HG03108 (cell line): ENCODE measurements around the gene CLEC4A.
"Not testable (repeated sequence)": the region's sequence is repeated elsewhere in the genome, so short reads cannot be mapped to it uniquely, and the experiment has no call there.

Source experiments
- ATAC-seq: cut with Tn5 transposase; IDR thresholded peaks from one replicate; pipeline ENCODE4 v1.9.1; 2021; ENCODE audit warnings: moderate library complexity; ENCODE audit not compliant: unreplicated experiment

CLEC4A gene

DNA sequence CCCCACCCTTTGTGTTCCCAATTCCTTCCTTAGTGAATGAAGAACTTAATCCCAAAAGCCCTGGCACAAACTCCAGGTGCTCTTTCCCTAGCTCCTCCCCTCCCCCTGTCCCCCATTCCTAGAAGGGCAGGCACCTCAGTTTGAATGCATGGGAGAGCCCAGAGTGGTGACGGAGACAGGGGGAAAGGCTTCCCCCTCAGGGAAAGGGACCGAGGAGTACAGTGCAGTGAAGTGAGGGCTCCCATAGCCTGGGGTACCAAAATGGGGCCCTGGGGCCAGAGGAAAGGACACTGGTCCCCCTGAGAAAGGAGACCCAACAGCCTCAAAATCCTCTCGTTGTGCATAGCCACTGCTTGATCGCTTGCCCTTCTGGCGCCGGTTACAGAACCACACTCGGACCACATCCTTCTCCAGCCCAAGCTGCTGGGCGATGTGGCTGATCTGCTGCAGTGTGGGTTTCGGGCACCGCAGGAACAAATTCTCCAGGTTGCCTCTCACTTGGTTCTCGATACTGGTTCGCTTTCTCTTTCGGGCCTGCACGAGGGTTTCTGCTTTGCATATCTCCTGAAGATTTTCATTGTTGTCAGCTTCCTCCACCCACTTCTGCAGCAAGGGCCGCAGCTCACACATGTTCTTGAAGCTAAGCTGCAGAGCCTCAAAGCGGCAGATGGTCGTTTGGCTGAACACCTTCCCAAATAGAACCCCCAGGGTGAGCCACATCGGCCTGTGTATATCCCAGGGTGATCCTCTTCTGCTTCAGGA, 10.4 kb downstream of the CLEC4A start:
- not testable (repeated sequence) for ATAC-seq

DNA sequence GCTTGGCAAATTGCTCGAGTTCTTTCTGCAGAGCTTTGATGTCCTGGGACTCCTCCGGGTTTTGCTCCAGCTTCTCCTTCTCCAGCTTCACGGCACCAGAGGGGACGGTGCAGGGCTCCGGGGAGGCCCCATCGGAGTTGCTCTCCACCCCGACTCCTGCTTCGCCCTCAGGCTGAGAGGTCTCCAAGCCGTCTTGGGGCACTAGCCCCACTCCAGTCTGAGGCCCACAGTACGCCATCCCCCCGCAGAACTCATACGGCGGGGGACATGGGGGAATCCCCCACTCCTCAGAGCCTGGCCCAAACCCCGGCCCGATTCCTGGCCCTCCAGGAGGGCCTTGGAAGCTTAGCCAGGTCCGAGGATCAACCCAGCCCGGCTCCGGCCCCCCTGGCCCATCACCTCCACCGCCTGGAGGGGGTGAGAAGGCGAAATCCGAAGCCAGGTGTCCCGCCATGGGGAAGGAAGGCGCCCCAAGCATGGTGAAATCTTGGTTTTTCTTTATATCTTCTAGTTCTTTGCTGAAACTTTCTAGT, 11.0 kb downstream of the CLEC4A start:
- ATAC-seq = not testable (repeated sequence)

DNA sequence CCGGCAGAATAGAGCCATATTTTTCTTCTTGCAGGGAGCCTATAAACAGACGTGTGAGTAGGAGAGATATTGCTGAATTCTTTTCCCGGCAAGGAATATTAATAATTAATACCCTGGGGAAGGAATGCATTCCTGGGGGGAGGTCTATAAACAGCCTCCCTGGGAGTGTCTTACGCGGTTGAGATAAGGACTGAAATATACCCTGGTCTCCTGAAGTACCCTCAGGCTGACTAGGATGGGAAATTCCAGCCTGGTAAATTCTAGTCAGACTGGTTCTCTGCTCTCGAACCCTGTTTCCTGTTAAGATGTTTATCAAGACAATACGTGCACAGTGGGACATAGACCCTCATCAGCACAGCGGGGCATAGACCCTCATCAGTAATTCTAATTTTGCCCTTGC, 18.2 kb downstream of the CLEC4A start:
- not testable (repeated sequence) for ATAC-seq

DNA sequence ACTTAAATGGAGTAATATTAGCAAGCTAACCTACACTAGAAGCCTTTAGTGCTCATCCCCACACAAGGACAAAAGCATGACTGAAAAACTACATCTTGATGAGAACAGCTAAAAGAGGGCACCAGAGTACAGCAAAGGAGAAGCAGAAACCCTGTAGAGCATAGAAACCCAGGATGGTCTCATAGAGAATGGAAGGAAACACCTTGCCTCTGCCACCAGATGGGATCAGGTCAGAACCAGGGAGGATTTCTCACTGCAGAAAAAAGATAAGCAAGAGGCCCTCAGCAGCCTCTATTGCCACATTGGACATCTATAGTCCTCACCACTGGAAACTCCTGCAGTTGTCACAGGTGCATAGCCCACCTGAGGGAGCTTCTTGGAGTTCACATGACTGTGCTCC, 19.8 kb downstream of the CLEC4A start:
- no peak for ATAC-seq

DNA sequence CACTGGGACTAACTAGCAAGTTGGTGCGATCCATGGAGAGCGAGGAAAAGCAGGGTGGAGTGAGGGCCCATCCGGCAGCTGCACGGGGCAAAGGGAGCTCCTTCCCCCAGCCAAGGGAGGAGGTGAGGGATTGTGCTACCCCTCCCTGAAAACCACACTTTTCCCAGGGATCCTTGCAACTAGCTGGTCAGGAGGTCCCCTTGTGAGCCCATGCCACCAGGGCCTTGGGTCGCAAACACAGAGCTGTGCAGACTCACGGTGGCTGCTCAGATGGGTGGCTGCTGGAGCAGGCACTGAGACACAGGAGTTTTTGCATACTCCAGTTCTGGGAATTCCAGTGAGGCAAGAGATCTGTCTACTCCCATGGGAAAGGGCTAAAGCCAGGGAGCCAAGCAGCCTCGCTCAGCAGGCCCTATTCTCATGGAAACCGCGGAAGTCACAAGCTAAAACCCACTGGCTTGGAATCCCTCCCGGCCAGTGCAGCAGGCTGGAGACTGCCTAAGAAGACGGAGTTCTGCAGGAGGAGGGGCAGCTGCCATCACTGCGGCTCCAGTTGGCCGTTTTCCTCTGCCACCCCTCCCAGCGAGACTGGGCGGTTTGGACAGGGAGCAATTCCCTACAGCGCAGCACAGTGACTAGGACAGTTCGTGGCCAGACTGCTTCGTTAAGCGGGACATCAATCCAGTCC, 22.5 kb downstream of the CLEC4A start:
- ATAC-seq = no peak

DNA sequence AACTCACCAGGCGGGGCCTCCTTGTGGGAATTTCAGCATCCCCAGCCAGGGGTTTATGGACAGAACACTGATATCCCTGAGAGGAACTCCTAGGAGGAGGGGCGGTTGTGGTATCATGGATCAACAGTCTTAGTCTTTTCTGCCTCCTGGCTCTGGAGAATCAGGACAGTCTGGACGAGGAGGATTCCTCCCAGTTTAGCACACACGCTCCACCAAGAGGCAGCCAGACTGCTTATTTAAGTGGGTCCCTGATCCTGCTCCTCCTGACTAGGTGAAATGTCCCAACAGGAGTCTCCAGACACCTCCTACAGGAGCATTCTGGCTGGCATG, 23.0 kb downstream of the CLEC4A start:
- ATAC-seq = no peak

DNA sequence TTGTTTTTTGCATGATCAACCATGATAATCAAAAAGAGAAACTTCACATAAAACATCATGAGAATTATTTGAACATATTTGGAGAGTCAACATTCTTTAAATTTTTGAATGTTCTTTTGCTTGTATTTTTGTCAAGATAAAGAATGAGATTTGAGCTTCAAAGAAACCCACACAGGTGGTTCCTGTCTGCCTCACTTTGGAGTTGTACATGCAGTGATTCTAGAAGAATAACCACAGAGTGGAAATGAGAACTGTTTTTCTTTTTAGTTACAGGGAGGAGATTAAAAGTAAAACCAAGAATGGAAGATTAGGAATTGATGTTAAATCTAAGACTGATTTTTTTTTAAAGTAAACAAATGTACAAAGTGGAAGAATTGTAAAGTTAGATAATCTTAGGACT, 31.1 kb downstream of the CLEC4A start:
- no peak for ATAC-seq

DNA sequence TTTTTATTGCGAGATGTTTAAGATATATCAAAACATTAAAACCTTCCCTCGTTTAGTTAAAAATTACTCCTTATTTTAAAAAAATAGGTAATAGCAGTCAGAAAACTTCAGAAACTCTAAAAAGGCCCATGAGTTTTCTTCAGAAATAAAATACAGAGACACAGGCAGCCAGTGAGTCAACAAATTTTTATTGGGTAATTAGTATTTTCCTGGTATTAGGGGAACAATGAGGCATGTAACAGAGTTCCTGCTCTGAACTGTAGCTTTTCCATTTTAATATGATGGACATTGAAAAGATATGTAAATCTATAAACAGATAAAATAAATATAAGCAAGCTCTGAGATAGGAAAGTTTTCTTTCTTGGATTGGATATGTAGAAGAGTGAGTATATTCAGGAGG, 33.0 kb downstream of the CLEC4A start:
- ATAC-seq = no peak

DNA sequence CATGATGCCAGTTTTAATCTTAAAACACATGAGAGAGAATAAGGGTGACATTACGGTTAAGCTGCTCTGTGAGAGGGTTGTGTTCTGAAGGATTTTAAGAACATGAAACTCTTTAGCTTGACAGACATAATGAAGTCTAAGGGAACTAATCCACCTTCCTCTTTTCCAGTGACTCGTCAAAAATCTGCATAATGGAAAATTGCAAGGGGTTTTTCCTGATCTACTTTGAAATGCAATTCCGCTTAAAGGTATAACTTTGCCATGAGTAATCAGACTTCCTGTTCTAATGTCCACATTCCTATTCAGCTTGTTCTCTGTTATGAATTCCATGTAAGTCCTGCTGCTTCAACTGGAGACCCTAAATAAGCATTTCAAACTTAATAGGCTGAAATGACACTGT, 33.4 kb downstream of the CLEC4A start, which contains the start of gene ZNF705A:
TSS of gene ZNF705A (plus strand) at position 171 of the 400 bp plus-strand sequence. CDS start 15,611 bp downstream, outside the sequence.
- no peak for ATAC-seq

DNA sequence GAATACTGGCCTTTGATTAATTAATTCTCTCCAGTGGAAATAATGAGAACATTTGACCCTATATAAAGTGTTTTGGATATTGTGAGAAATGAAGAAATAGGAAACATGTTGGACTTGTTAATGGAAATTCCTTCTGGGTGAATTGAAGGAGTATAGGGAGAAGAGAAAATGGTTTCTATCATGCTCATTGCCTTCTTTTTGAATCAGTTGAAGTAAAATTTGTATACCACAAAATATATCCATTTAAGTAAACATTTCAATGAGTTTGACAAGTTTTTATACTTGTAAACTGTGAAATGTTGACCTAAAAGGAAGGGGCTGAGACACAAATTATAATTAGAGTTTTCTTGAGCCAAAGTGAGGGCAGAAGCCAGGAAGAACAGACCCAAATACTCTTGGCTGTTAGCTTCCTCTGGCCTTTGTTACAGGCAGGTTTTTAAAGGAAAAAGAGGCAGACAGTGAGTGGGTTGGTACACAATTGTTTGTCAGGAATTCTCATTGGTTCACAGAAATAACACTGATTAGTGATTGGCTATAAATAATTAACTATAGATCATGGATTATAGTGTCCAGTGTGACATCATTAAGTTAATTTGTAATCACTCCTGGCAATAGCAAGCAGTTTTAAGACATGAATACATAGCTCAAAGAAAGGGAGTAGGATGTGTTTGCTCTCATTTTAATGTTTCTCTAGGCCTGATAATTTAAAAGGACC, 34.2 kb downstream of the CLEC4A start:
- ATAC-seq = no peak

DNA sequence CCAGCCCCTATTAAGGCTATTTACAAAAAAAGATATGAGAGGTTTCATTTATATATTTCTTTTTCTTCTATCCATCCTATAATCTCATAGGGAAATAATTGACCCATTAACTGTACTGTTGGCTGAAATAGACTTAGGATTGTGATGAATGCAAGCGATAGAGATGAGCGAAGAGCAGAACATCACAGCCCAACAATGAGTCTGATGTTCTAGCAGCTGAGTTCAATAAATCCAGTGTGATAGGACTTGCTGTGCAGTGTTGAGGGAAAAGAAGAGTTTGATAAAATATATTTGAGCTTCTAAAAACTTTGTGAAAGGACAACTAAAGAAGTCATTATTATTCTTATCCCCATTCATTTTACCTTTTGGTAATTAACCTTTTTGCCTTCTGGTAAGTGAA, 49.5 kb downstream of the CLEC4A start:
- ATAC-seq = not testable (repeated sequence)

DNA sequence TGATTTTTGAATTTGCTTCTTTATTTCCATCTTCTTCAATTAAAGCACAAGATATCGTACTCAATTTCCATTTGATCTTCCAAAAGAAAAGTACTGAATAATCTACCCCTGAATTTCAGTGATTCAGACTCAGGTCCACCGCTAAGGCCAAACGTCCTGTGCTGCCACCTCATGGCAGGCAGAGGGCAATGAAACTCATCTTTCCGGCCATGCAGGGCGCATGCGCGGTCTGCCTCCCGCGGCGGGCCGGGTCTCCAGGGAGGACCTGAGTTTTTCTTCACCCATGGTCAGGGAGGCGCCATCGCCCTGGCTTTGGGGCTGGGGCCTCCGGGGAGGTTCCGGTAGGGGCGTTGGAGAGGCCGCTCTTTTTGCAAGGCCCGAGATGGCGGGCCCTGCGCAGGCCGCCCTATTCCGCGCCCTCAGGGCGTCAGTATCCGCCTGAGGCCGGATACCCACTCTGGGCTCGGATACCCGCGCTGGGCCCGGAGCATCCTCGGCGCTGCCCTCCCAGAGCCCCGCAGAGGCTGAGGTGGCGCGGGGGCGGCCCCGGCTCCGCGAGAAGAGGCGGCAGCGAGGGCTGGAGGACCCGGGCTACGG, 56.7 kb downstream of the CLEC4A start:
- not testable (repeated sequence) for ATAC-seq

DNA sequence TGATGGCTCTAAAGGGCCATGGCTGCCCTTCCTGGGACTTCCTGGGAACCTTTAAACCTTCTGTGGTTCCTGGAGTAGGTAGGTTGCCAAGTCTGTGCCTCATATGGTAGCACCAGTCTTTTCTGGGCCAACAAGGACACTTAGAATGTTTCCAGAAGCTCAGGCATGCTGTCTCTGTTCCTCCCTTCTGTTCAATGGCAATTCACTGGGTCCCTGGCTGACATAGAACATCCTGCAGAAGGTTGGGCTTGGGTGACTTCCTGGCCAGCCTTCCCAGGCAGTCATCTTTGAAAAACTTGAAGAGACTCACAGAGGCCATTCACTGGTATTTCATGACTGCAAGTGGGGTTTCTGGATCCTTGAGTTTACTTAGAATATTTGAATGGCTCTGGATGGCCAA, 57.9 kb downstream of the CLEC4A start:
- ATAC-seq = not testable (repeated sequence)

DNA sequence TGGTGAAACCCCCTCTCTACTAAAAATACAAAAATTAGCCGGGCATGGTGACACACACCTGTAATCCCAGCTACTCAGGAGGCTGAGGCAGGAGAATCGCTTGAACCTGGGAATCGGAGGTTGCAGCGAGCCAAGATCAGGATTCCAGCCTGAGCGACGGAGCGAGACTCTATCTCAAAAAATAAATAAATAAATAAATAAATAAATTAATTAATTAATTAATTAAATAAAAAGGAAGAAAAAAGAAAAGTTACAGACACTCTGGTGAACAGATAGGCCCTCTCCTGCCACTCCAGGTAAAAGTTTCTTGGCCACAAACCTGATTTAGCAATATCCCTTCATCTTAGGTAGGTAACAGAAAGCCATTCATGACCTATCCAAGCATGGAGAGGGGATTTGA, 59.5 kb downstream of the CLEC4A start:
- not testable (repeated sequence) for ATAC-seq

DNA sequence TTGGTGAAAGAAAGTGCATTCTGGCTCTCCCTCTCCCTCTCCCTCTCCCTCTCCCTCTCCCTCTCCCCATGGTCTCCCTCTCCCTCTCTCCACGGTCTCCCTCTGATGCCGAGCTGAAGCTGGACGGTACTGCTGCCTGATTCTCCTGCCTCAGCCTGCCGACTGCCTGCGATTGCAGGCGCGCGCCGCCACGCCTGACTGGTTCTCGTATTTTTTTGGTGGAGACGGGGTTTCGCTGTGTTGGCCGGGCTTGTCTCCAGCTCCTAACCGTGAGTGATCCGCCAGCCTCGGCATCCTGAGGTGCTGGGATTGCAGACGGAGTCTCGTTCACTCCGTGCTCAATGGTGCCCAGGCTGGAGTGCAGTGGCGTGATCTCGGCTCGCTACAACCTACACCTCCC, 59.9 kb downstream of the CLEC4A start:
- not testable (repeated sequence) for ATAC-seq

DNA sequence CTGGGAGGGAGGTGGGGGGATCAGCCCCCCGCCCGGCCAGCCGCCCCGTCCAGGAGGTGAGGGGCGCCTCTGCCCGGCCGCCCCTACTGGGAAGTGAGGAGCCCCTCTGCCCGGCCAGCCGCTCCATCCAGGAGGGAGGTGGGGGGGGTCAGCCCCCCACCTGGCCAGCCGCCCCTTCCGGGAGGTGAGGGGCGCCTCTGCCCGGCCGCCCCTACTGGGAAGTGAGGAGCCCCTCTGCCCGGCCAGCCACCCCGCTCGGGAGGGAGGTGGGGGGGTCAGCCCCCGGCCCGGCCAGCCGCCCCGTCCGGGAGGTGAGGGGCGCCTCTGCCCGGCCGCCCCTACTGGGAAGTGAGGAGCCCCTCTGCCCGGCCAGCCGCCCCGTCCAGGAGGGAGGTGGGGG, 60.8 kb downstream of the CLEC4A start:
- not testable (repeated sequence) for ATAC-seq

DNA sequence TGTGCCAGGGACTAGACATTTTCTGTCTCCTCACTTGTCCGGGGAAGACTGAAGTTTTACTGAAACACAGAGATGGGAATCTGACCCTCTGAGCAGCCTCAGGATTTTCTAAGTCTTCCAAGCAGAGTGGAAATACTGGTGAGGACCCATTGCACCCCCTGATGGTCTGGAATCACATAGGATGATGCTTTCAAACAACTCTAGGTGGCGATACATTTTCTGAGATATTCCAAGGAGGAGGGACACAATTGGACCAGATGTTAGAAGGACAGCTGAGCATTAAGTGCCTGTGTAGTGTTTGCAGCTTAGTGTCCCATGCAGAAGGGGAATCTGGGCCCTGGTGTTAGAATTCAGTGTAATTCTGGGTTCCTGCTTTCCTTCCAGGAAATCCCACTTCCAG, 64.7 kb downstream of the CLEC4A start:
- not testable (repeated sequence) for ATAC-seq
